ENCODE results near the gene SVEP1.

GRCh38 chr9:110327716-110328115 is 251.8 kb downstream of the SVEP1 start:
- TF ChIP-seq CTCF (IDR thresholded peaks at IDR 0.05): no peak
- no peak for TF ChIP-seq EZH2phosphoT487 (IDR thresholded peaks at IDR 0.05)
- TF ChIP-seq EZH2 (IDR thresholded peaks at IDR 0.05): no peak

All from neural progenitor cell (in vitro differentiated cells).